ENCODE results near the gene PPP1R12A. TPM values are rescaled to one million over a fixed set of nuclear protein-coding genes. Genes with fewer than 3 reads are reported as not detected.
"Not testable (repeated sequence)": the region's sequence is repeated elsewhere in the genome, so short reads cannot be mapped to it uniquely, and the experiment has no call there.

PPP1R12A gene
- total RNA-seq, 1 donor from 2014 or later, result 109 TPM

DNA sequence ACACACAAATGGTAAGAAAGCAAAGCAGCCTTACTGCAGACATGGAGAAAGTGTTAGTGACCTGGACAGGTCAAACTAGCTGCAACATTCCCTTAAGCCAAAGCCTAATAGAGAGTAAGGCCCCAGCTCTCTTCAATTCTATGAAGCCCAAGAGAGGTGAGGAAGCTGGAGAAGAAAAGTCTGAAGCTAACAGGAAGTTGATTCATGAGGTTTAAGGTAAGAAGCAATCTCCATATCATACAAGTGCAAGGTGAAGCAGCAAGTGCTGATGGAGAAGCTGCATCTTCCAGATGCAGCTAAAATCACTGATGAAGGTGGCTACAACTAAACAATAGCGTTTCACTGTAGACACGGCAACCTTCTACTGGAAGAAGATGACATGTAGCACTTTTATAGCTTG lies 53.5 kb downstream of the PPP1R12A start:
- no peak for TF ChIP-seq CTCF (IDR thresholded peaks at IDR 0.05; ENCODE audit: unreplicated experiment)
- Mint-ChIP-seq H3K4me1 (ENCODE audit: unreplicated experiment) (peaks cover 38% of the 10 kb centered on the region), H3K27ac (ENCODE audit: unreplicated experiment) (no peak overlapping the region), H3K4me3 (ENCODE audit: unreplicated experiment) (no peak overlapping the region), H3K36me3 (ENCODE audit: low read depth, unreplicated experiment) (no peaks in the 10 kb centered on the region), H3K9me3 (ENCODE audit: unreplicated experiment) (no peaks in the 10 kb centered on the region), H3K27me3 (ENCODE audit: unreplicated experiment) (no peaks in the 10 kb centered on the region)
- no peak for DNase-seq (ENCODE audit: low spot score)

DNA sequence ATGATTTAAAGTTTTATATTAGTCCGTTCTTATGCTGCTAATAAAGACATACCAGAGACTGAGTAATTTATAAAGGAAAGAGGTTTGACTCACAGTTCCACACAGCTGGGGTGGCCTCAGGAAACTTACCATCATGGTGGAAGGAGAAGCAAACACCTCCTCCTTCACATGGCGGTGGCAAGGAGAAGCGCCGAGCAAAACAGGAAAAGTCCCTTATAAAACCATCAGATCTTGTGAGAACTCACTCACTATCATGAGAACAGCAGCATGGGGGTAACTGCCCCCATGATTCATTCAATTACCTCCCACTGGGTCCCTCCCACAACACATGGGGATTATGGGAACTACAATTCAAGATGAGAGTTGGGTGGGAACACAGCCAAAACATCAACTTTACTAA lies 56.4 kb downstream of the PPP1R12A start:
- H3K27me3 Mint-ChIP-seq (ENCODE audit: unreplicated experiment); H3K9me3 Mint-ChIP-seq (ENCODE audit: unreplicated experiment); DNase-seq (ENCODE audit: low spot score); H3K4me3 Mint-ChIP-seq (ENCODE audit: unreplicated experiment); H3K27ac Mint-ChIP-seq (ENCODE audit: unreplicated experiment); H3K36me3 Mint-ChIP-seq (ENCODE audit: low read depth, unreplicated experiment): not testable (repeated sequence)
- H3K4me1 Mint-ChIP-seq (ENCODE audit: unreplicated experiment), result peaks cover 51% of the 10 kb centered on the region

DNA sequence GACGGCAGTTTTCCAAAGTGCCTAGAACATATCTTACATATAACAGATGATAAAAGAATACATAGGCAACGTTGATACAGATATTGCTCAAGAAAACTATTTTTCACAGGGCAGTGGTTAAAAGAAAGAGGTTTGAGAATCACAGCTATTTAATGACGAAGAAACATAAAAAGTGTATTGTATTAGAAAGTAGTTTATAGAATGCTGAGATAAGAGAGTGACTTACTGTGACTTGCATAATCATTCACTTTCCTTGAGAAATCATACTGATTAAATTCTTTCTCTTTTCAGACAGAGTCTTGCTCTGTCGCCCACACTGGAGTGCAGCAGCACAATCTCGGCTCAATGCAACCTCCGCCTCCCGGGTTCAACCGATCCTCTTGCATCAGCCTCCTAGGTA lies 57.7 kb downstream of the PPP1R12A start:
- H3K4me3 Mint-ChIP-seq (ENCODE audit: unreplicated experiment), result no peak overlapping the region
- peaks cover 51% of the 10 kb centered on the region for H3K4me1 Mint-ChIP-seq (ENCODE audit: unreplicated experiment)
- DNase-seq (ENCODE audit: low spot score), result no peak
- no peaks in the 10 kb centered on the region for H3K36me3 Mint-ChIP-seq (ENCODE audit: low read depth, unreplicated experiment)
- no peaks in the 10 kb centered on the region for H3K27me3 Mint-ChIP-seq (ENCODE audit: unreplicated experiment)
- no peaks in the 10 kb centered on the region for H3K9me3 Mint-ChIP-seq (ENCODE audit: unreplicated experiment)
- H3K27ac Mint-ChIP-seq (ENCODE audit: unreplicated experiment), result no peak overlapping the region
- TF ChIP-seq CTCF (IDR thresholded peaks at IDR 0.05; ENCODE audit: unreplicated experiment), result no peak

GRCh38 chr12:79874665-79875064 lies 60.2 kb downstream of the PPP1R12A start:
- H3K36me3 Mint-ChIP-seq (ENCODE audit: low read depth, unreplicated experiment), result no peaks in the 10 kb centered on the region
- H3K27ac Mint-ChIP-seq (ENCODE audit: unreplicated experiment), result peak overlapping the region; percentile 83
- DNase-seq (ENCODE audit: low spot score), result no peak
- H3K4me3 Mint-ChIP-seq (ENCODE audit: unreplicated experiment), result peak overlapping the region; percentile 62
- H3K9me3 Mint-ChIP-seq (ENCODE audit: unreplicated experiment), result no peaks in the 10 kb centered on the region
- H3K27me3 Mint-ChIP-seq (ENCODE audit: unreplicated experiment), result no peaks in the 10 kb centered on the region
- H3K4me1 Mint-ChIP-seq (ENCODE audit: unreplicated experiment), result peaks cover 55% of the 10 kb centered on the region
- TF ChIP-seq CTCF (IDR thresholded peaks at IDR 0.05; ENCODE audit: unreplicated experiment), result no peak

GRCh38 chr12:79873201-79873600 lies 61.7 kb downstream of the PPP1R12A start:
- Mint-ChIP-seq H3K9me3 (ENCODE audit: unreplicated experiment) (no peaks in the 10 kb centered on the region), H3K4me1 (ENCODE audit: unreplicated experiment) (peaks cover 59% of the 10 kb centered on the region), H3K36me3 (ENCODE audit: low read depth, unreplicated experiment) (peaks cover under 1% of the 10 kb centered on the region), H3K27me3 (ENCODE audit: unreplicated experiment) (no peaks in the 10 kb centered on the region), H3K27ac (ENCODE audit: unreplicated experiment) (peak overlapping the region; percentile 31), H3K4me3 (ENCODE audit: unreplicated experiment) (no peak overlapping the region)
- no peak for TF ChIP-seq CTCF (IDR thresholded peaks at IDR 0.05; ENCODE audit: unreplicated experiment)
- no peak for DNase-seq (ENCODE audit: low spot score)

DNA sequence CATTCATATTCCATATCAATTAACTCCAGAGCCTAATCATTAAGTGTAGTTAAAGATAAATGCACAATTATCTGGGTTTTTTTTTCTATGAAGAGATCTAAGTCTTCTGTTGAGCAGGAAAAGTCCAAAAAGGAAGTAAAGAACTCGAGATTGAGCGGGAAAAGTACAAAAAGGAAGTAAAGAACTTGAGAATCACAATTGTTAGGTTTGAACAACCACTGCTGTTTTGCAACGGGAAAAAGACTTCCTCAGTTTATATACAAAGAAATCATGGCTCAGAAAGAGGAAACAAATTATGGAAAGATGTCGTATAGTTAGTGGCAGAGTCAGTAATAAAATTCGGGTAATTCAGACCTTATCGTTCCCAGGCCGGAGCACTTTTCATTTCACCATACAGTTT lies 63.3 kb downstream of the PPP1R12A start:
- no peak for TF ChIP-seq CTCF (IDR thresholded peaks at IDR 0.05; ENCODE audit: unreplicated experiment)
- H3K27ac Mint-ChIP-seq (ENCODE audit: unreplicated experiment), result peak overlapping the region; percentile 91
- no peaks in the 10 kb centered on the region for H3K27me3 Mint-ChIP-seq (ENCODE audit: unreplicated experiment)
- no peak for DNase-seq (ENCODE audit: low spot score)
- H3K4me3 Mint-ChIP-seq (ENCODE audit: unreplicated experiment), result no peak overlapping the region
- no peaks in the 10 kb centered on the region for H3K9me3 Mint-ChIP-seq (ENCODE audit: unreplicated experiment)
- H3K4me1 Mint-ChIP-seq (ENCODE audit: unreplicated experiment), result peaks cover 64% of the 10 kb centered on the region
- H3K36me3 Mint-ChIP-seq (ENCODE audit: low read depth, unreplicated experiment), result peaks cover 15% of the 10 kb centered on the region
